ENCODE measurements around the gene C9orf72. TPM values are rescaled to one million over a fixed set of nuclear protein-coding genes. Genes with fewer than 3 reads are reported as not detected.

The C9orf72 gene
- total and polyA plus RNA-seq, 2 of the 13 experiments (the other 11 are each of a cell fraction or from before 2014, with no cell fraction given) = 3.1 to 5.9 TPM

DNA sequence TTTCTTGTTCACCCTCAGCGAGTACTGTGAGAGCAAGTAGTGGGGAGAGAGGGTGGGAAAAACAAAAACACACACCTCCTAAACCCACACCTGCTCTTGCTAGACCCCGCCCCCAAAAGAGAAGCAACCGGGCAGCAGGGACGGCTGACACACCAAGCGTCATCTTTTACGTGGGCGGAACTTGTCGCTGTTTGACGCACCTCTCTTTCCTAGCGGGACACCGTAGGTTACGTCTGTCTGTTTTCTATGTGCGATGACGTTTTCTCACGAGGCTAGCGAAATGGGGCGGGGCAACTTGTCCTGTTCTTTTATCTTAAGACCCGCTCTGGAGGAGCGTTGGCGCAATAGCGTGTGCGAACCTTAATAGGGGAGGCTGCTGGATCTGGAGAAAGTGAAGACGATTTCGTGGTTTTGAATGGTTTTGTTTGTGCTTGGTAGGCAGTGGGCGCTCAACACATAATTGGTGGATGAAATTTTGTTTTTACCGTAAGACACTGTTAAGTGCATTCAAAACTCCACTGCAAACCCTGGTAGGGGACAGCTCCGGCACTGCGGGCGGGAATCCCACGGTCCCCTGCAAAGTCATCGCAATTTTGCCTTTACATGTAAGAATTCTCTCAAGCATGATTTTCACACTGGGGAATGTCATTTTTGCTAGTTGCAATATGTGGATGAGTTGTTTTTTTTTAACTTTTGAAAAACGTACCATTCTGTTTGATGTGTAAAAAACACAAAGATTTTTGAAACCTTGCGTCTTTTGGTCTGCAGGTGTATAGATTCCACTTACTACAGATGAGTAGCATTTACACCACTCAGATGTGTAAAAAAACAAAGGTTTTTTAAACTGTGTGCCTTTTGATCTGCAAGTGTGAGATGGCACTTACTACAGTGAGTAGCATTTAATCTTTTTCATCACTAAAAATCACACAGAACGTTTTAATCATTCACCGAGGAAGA, 631 bp upstream of the C9orf72 start (continued):
- TF ChIP-seq ATF1 (CRISPR knock-in tag; IDR thresholded peaks at IDR 0.05) = peak; percentile 97
- TF ChIP-seq, protein P1, sequence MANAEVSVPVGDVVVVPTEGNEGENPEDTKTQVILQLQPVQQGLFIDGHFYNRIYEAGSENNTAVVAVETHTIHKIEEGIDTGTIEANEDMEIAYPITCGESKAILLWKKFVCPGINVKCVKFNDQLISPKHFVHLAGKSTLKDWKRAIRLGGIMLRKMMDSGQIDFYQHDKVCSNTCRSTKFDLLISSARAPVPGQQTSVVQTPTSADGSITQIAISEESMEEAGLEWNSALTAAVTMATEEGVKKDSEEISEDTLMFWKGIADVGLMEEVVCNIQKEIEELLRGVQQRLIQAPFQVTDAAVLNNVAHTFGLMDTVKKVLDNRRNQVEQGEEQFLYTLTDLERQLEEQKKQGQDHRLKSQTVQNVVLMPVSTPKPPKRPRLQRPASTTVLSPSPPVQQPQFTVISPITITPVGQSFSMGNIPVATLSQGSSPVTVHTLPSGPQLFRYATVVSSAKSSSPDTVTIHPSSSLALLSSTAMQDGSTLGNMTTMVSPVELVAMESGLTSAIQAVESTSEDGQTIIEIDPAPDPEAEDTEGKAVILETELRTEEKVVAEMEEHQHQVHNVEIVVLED (CRISPR knock-in tag; IDR thresholded peaks at IDR 0.05; ENCODE audit: borderline replicate concordance) = peak; percentile 82
- TF ChIP-seq SOX6 (IDR thresholded peaks at IDR 0.05) = no peak
- TF ChIP-seq SOX6 (CRISPR knock-in tag; IDR thresholded peaks at IDR 0.05) = 0 out of 2 replicates have a peak, but pooled peaks have one; percentile 44
- TF ChIP-seq POLR2G (IDR thresholded peaks at IDR 0.05; ENCODE audit: low read depth, low read length) = no peak; the same call in 1 of the 2 replicates
- peak; percentile 85 for TF ChIP-seq YY1 (IDR thresholded peaks at IDR 0.05; ENCODE audit: insufficient read depth, insufficient replicate concordance, low read depth, low read length)
- TF ChIP-seq MTF1 (CRISPR knock-in tag; IDR thresholded peaks at IDR 0.05) = no peak
- peak; percentile 70 for TF ChIP-seq ZNF816 (CRISPR knock-in tag; IDR thresholded peaks at IDR 0.05; ENCODE audit: borderline replicate concordance)
- TF ChIP-seq ZNF556 (CRISPR knock-in tag; IDR thresholded peaks at IDR 0.05; ENCODE audit: borderline replicate concordance) = no peak
- peak; percentile 31; the same call in 1 of the 2 replicates for TF ChIP-seq ZNF598 (CRISPR knock-in tag; IDR thresholded peaks at IDR 0.05; ENCODE audit: borderline replicate concordance)
- no peak for TF ChIP-seq IKZF4 (CRISPR knock-in tag; IDR thresholded peaks at IDR 0.05; ENCODE audit: borderline replicate concordance, low read depth, not compliant biosample characterization)
- no peak for TF ChIP-seq LRRFIP1 (CRISPR knock-in tag; conservative IDR thresholded peaks at IDR 0.05)
- TF ChIP-seq, protein P2, sequence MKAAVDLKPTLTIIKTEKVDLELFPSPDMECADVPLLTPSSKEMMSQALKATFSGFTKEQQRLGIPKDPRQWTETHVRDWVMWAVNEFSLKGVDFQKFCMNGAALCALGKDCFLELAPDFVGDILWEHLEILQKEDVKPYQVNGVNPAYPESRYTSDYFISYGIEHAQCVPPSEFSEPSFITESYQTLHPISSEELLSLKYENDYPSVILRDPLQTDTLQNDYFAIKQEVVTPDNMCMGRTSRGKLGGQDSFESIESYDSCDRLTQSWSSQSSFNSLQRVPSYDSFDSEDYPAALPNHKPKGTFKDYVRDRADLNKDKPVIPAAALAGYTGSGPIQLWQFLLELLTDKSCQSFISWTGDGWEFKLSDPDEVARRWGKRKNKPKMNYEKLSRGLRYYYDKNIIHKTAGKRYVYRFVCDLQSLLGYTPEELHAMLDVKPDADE (CRISPR knock-in tag; IDR thresholded peaks at IDR 0.05) = no peak
- peak; percentile 40; the same call in 1 of the 2 replicates for TF ChIP-seq ZNF788 (CRISPR knock-in tag; IDR thresholded peaks at IDR 0.05; ENCODE audit: borderline replicate concordance)
- peak; percentile 37; the same call in 1 of the 2 replicates for TF ChIP-seq ZNF281 (CRISPR knock-in tag; IDR thresholded peaks at IDR 0.05; ENCODE audit: borderline replicate concordance)
- TF ChIP-seq KAT2B (IDR thresholded peaks at IDR 0.05; ENCODE audit: borderline replicate concordance, low read depth, low read length) = no peak
- peak; percentile 66 for TF ChIP-seq FOXA3 (CRISPR knock-in tag; IDR thresholded peaks at IDR 0.05)
- peak; percentile 62; the same call in 1 of the 2 replicates for TF ChIP-seq KAT8 (CRISPR knock-in tag; IDR thresholded peaks at IDR 0.05)
- TF ChIP-seq PHF8 (CRISPR knock-in tag; IDR thresholded peaks at IDR 0.05) = no peak
- TF ChIP-seq ZKSCAN1 (IDR thresholded peaks at IDR 0.05; ENCODE audit: low read length) = no peak
- no peak for TF ChIP-seq TRIM24 (CRISPR knock-in tag; IDR thresholded peaks at IDR 0.05)

Data from HepG2 (cell line).